ENCODE data around the gene PDZD4. TPM values are rescaled to one million over a fixed set of nuclear protein-coding genes. Genes with fewer than 3 reads are reported as not detected.

PDZD4 gene
- total and polyA plus RNA-seq, 9 of the 15 experiments (the other 6 are each of a cell fraction or from before 2014, with no cell fraction given) = 0.05 to 0.38 (median 0.07) TPM; not detected in 5

DNA sequence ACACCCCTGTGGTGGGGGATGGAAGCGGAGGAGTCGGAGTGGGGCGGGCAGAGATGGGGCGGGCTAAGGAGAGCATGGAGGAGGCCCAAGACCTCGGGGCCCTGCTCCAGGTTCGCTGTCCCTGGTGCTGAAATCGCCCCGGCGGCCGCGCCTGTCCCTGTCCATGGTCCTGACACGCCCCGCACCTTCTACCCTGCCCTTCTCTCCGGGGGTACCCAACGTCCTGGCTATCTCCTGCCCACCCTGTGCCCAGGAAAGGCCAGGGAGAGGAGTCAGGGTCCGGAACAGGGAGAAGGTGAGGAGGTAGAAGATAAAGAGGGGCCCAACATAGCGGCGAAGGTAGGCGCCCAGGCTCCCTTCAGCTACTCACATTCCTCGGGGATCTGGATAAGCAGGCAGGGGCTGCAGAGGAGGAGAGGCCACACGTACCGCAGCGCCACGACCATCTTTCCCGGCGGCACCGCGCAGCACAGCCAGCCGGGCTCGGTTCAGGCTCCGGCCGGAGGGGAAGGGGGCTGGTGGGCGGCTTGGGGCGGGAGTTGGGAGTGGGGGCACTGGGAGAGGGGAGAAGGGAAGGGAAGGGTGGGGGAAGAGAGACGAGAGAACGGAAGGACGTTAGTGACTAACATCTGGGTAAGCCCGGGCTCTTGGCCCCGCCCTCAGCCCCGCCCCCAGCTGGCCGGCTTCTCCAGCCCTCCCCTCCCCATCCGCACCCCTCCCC lies 45.2 kb upstream of the PDZD4 start (continued):
- TF ChIP-seq, protein P1, sequence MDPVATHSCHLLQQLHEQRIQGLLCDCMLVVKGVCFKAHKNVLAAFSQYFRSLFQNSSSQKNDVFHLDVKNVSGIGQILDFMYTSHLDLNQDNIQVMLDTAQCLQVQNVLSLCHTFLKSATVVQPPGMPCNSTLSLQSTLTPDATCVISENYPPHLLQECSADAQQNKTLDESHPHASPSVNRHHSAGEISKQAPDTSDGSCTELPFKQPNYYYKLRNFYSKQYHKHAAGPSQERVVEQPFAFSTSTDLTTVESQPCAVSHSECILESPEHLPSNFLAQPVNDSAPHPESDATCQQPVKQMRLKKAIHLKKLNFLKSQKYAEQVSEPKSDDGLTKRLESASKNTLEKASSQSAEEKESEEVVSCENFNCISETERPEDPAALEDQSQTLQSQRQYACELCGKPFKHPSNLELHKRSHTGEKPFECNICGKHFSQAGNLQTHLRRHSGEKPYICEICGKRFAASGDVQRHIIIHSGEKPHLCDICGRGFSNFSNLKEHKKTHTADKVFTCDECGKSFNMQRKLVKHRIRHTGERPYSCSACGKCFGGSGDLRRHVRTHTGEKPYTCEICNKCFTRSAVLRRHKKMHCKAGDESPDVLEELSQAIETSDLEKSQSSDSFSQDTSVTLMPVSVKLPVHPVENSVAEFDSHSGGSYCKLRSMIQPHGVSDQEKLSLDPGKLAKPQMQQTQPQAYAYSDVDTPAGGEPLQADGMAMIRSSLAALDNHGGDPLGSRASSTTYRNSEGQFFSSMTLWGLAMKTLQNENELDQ (CRISPR knock-in tag; IDR thresholded peaks at IDR 0.05; ENCODE audit: borderline replicate concordance) = peak; percentile 98
- TF ChIP-seq FOXK1 (CRISPR knock-in tag; IDR thresholded peaks at IDR 0.05; ENCODE audit: borderline replicate concordance) (peak; percentile 99), DMBX1 (CRISPR knock-in tag; IDR thresholded peaks at IDR 0.05; ENCODE audit: borderline replicate concordance) (peak; percentile 93; the same call in 1 of the 2 replicates), U2AF1 (optimal IDR thresholded peaks at IDR 0.05; ENCODE audit: low read depth, low read length) (no peak), HOXB6 (CRISPR knock-in tag; IDR thresholded peaks at IDR 0.05; ENCODE audit: borderline replicate concordance) (no peak), CCNT2 (IDR thresholded peaks at IDR 0.05; ENCODE audit: borderline replicate concordance, extremely low read depth, insufficient read length, low read depth, low read length) (no peak)
- TF ChIP-seq, protein P2, sequence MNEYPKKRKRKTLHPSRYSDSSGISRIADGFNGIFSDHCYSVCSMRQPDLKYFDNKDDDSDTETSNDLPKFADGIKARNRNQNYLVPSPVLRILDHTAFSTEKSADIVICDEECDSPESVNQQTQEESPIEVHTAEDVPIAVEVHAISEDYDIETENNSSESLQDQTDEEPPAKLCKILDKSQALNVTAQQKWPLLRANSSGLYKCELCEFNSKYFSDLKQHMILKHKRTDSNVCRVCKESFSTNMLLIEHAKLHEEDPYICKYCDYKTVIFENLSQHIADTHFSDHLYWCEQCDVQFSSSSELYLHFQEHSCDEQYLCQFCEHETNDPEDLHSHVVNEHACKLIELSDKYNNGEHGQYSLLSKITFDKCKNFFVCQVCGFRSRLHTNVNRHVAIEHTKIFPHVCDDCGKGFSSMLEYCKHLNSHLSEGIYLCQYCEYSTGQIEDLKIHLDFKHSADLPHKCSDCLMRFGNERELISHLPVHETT (CRISPR knock-in tag; conservative IDR thresholded peaks at IDR 0.05 in 1 of 2, IDR thresholded peaks at IDR 0.05 in 1 of 2) = peak; percentile 79 to 98

Data from K562 (cell line).